Loucy (cell line): ENCODE data around the gene OVAAL.

ENCODE experiments used
- H2AFZ ChIP-seq: fragments of 200-600 bp; sonication (generic); 2 replicates; pipeline ENCODE4 v1.6.0; 2016; ENCODE audit warnings: antibody characterized with exemption, mild to moderate bottlenecking, low read length, moderate library complexity
- H3F3A ChIP-seq: fragments of 200-600 bp; 2 replicates; pipeline ENCODE4 v1.6.0; 2016; ENCODE audit warnings: antibody characterized with exemption, low read depth, mild to moderate bottlenecking
- H3K27me3 ChIP-seq: fragments of 200-600 bp; sonication (generic); 2 replicates; pipeline ENCODE4 v1.6.1; 2014; ENCODE audit warnings: low read length, mild to moderate bottlenecking; ENCODE audit not compliant: insufficient read depth, poor library complexity, severe bottlenecking
- H3K36me3 ChIP-seq: fragments of 200-600 bp; sonication (generic); 2 replicates; pipeline ENCODE4 v1.6.1; 2016; ENCODE audit warnings: low read length; ENCODE audit not compliant: insufficient read depth
- H3K4me1 ChIP-seq: fragments of 200-600 bp; sonication (generic); 2 replicates; pipeline ENCODE4 v1.5.1; 2014; ENCODE audit warnings: low read length, mild to moderate bottlenecking; ENCODE audit not compliant: insufficient read depth, poor library complexity, severe bottlenecking
- H3K4me2 ChIP-seq: fragments of 200-600 bp; sonication (generic); 2 replicates; pipeline ENCODE4 v1.6.0; 2014; ENCODE audit warnings: antibody characterized with exemption, low read length, low read depth, mild to moderate bottlenecking; ENCODE audit not compliant: poor library complexity, severe bottlenecking
- H3K4me3 ChIP-seq: fragments of 200-600 bp; sonication (generic); 2 replicates; pipeline ENCODE4 v1.5.1; 2014; ENCODE audit warnings: low read length, mild to moderate bottlenecking, mixed read lengths; ENCODE audit not compliant: poor library complexity, severe bottlenecking
- H3K79me2 ChIP-seq: fragments of 200-600 bp; sonication (generic); 2 replicates; pipeline ENCODE4 v1.6.1; 2014; ENCODE audit warnings: low read length; ENCODE audit not compliant: insufficient read depth
- H3K9ac ChIP-seq: fragments of 200-600 bp; sonication (generic); 2 replicates; pipeline ENCODE4 v1.6.0; 2014; ENCODE audit warnings: mild to moderate bottlenecking, low read depth, low read length, moderate library complexity; ENCODE audit not compliant: poor library complexity, severe bottlenecking
- H3K9me2 ChIP-seq: fragments of 200-600 bp; sonication (generic); replicated peaks from 2 replicates; pipeline ENCODE4 v1.6.1; 2016; ENCODE audit warnings: low read depth, low read length, mixed read lengths
- H3K9me3 ChIP-seq: fragments of 200-600 bp; sonication (generic); 2 replicates; pipeline ENCODE4 v1.6.1; 2014; ENCODE audit warnings: mild to moderate bottlenecking, antibody characterized with exemption, low read length, low read depth; ENCODE audit not compliant: insufficient read depth
- H4K20me1 ChIP-seq: fragments of 200-600 bp; sonication (generic); 2 replicates; pipeline ENCODE4 v1.6.0; 2014; ENCODE audit warnings: antibody characterized with exemption, low read length, mild to moderate bottlenecking; ENCODE audit not compliant: insufficient read depth, poor library complexity, severe bottlenecking
- EZH2phosphoT487 ChIP-seq: fragments of 200-600 bp; IDR thresholded peaks from 2 replicates; pipeline ENCODE4 v1.6.1; 2018; ENCODE audit warnings: antibody characterized with exemption, mild to moderate bottlenecking, moderate library complexity, borderline replicate concordance
- TF ChIP-seq, protein P1 (sequence below): fragments of 200-600 bp; sonication (generic); conservative IDR thresholded peaks from 2 replicates; pipeline ENCODE4 v1.5.1; 2014; ENCODE audit warnings: mild to moderate bottlenecking, antibody characterized with exemption, low read length

OVAAL gene

DNA sequence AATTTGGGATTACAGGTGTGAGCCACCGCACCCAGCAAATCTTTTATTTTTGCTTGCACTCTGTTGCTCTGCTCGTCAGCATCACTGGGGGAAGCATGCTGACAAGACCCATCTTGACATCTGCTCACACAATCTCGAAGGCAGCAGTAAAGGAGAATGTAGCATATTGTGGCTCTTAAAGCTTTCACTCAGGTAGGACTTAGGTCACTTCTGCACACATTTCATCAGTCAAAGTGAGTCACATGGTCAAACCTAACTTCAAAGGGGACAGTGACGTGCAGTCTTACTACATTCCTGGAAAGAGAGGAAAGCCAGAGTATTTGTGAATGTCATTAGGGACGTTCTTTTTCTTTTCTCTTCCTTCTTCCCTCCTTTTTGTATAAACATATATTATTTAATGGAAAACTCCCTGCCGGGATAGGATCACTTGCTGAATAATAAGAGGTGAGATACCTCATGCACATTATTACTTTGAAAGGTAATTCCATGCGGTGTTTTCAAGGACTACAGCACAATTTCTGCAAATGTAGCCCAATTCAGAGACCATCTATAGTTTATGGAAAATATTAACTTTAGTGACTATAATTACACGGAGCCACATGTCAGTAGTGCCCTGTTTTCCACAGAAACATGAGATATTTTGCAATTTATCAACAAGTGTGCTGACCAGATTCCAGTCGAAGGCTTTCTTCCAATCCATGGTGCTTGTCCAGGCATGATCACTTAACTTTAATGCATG lies 37.1 kb upstream of the OVAAL start:
- H3K4me2 ChIP-seq, result no peak overlapping the region

DNA sequence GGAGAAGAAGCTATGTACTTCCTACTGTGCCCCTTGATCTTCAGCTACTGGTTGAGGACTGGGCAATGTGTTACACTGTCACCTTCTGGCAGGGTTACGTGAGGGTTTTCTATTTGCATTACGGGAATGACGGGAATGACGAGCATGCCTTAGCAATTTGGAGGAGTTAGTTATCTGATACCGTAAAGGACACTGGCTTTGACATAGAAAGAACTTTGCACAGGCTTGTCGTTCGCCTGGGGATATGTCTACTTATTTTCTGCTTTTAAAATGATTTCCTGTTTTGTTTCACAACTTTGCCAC lies 36.6 kb upstream of the OVAAL start:
- no peaks in the 10 kb centered on the region for H3K79me2 ChIP-seq
- no peaks in the 10 kb centered on the region for H3K36me3 ChIP-seq
- H3K9me2 ChIP-seq, result no peaks in the 10 kb centered on the region
- TF ChIP-seq, protein P1, sequence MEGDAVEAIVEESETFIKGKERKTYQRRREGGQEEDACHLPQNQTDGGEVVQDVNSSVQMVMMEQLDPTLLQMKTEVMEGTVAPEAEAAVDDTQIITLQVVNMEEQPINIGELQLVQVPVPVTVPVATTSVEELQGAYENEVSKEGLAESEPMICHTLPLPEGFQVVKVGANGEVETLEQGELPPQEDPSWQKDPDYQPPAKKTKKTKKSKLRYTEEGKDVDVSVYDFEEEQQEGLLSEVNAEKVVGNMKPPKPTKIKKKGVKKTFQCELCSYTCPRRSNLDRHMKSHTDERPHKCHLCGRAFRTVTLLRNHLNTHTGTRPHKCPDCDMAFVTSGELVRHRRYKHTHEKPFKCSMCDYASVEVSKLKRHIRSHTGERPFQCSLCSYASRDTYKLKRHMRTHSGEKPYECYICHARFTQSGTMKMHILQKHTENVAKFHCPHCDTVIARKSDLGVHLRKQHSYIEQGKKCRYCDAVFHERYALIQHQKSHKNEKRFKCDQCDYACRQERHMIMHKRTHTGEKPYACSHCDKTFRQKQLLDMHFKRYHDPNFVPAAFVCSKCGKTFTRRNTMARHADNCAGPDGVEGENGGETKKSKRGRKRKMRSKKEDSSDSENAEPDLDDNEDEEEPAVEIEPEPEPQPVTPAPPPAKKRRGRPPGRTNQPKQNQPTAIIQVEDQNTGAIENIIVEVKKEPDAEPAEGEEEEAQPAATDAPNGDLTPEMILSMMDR, result no peak
- TF ChIP-seq EZH2phosphoT487, result no peak
- no peaks in the 10 kb centered on the region for H3K27me3 ChIP-seq
- no peaks in the 10 kb centered on the region for H3K9me3 ChIP-seq
- no peak overlapping the region for H3K4me2 ChIP-seq
- no peaks in the 10 kb centered on the region for H4K20me1 ChIP-seq
- H3K4me3 ChIP-seq, result no peak overlapping the region
- no peak overlapping the region for H2AFZ ChIP-seq
- H3K9ac ChIP-seq, result no peak overlapping the region
- H3F3A ChIP-seq, result no peaks in the 10 kb centered on the region
- peaks cover 5% of the 10 kb centered on the region for H3K4me1 ChIP-seq

More for the DNA sequence above, 37.1 kb upstream of the OVAAL start:
- no peaks in the 10 kb centered on the region for H3K9me2 ChIP-seq
- H3K4me1 ChIP-seq, result peaks cover 5% of the 10 kb centered on the region
- no peak overlapping the region for H3K4me3 ChIP-seq
- H3F3A ChIP-seq, result no peaks in the 10 kb centered on the region
- no peaks in the 10 kb centered on the region for H3K36me3 ChIP-seq
- H3K79me2 ChIP-seq, result no peaks in the 10 kb centered on the region
- no peak overlapping the region for H3K9ac ChIP-seq
- H3K9me3 ChIP-seq, result no peaks in the 10 kb centered on the region
- no peaks in the 10 kb centered on the region for H4K20me1 ChIP-seq
- H3K27me3 ChIP-seq, result no peaks in the 10 kb centered on the region
- no peak for TF ChIP-seq EZH2phosphoT487
- TF ChIP-seq, protein P1, result no peak
- H2AFZ ChIP-seq, result no peak overlapping the region

DNA sequence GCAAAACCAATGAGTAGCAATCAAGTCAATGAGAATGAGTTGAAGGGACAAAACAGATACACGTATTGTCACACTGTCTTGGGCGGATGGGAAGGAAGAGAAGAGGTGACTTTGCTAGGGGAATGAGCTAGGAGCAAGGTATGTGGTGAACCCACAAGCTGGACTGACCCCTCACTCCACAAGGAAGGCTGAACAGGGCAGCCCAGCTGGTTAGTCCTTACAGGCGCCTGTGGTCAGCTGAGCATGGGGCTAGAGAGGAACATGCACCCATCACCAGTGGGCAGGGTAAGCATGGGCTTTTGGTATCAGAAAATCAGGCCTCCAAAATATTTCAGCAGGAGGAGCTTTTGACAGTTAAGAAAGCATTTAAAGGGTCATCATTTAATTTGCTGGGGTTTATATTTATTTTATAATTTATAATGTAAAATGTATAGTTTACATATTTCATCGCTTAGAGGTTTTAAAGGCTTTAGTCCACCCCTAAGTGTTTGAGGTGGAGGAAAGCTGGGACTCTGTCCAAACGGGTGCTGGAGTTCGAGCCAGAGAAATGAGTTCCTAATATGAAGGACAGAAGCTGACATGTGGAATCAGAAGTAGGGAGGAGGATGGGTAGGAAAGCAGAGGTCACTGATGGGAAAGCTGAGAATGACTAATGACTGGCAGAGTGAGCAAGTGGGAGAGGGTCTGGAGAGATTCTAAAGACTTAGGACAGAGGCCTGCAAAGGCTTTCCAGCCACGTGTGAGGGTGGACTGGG lies 34.4 kb upstream of the OVAAL start:
- no peak overlapping the region for H2AFZ ChIP-seq
- peaks cover 5% of the 10 kb centered on the region for H3K4me1 ChIP-seq

More for the DNA sequence above, 34.4 kb upstream of the OVAAL start:
- TF ChIP-seq, protein P1, result no peak
- TF ChIP-seq EZH2phosphoT487, result no peak
- Histone ChIP-seq H3K9ac (no peak overlapping the region), H3K9me3 (no peaks in the 10 kb centered on the region), H3K79me2 (no peaks in the 10 kb centered on the region), H3K36me3 (no peaks in the 10 kb centered on the region), H4K20me1 (no peaks in the 10 kb centered on the region), H3K4me2 (no peak overlapping the region), H3K4me3 (no peak overlapping the region), H3F3A (no peaks in the 10 kb centered on the region), H3K9me2 (no peaks in the 10 kb centered on the region), H3K27me3 (no peaks in the 10 kb centered on the region)
